Measurements from ENCODE around the gene KRT85.

The KRT85 gene

GRCh38 chr12:52394836-52395405 lies 27.6 kb upstream of the KRT85 start:
- no peak for DNase-seq (ENCODE audit: low read depth)

- no peak for DNase-seq (ENCODE audit: low read depth)
Measured at GRCh38 chr12:52392465-52393007, 25.3 kb upstream of the KRT85 start.

DNA sequence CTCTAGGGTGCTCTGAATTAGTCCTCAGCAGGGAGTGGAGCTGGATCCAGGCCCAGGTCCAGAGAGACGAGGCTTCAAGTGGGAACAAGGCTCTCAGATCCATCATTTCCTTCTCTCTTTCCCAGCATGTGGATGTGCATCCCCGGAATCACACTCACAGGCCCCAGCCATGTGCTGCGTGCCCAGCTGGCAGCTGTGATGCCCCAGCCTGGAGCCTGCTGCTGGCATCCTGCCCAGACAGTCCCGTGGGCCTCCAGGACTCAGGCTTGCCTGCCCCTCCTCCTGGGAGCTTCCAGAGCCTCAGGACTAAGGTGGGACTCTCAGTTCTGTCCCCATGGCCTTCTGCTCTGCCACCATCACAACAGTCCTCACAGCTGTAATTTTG lies 24.3 kb upstream of the KRT85 start:
- no peak for DNase-seq (ENCODE audit: low read depth)

- no peak for DNase-seq (ENCODE audit: low read depth)
Measured at GRCh38 chr12:52390739-52391617, 23.7 kb upstream of the KRT85 start.

DNA sequence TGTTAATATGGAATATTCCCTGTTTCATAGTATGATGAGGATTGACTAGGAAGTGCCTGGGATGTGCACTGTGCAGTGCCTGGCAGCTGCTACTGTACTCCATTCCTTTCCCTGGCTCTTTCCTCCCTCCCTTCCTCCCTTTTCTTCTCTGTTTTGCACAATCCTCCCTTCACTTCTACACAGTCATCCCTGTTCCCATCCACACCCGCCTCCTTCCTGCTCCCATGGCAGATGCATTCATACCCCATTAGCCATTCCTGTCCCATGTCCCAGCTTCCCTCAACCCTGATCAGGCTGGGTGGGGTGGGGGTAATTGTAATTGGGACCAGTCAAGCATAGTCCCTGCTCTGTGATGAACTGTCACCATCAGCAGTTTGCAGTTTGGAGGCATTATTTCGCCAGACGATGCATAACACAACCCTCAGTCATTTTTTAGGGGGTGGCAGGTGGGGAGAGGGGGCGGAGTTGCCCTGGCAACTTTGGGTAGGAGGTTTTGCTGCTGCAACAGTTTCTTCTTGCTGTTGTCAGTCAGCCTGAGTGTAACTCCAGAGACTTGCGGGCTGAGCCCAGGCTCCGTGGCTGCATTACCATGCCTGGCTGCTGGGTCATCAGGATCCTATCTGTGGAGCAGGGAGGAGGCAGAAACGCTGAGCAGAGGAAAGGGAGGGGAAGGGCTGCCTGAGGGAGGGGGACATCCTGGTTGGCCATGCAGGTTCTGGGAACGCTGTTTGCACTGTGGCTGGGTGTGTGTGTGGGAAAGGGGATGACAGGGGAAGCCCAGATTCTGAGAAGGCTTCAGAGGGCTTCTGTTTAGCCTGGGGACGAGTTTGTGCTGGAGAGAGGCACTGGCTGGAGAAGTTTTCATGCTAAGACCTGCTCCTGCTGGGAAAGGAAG lies 22.3 kb upstream of the KRT85 start:
- DNase-seq (ENCODE audit: low read depth) = no peak

GRCh38 chr12:52387859-52388258 lies 20.6 kb upstream of the KRT85 start:
- DNase-seq (ENCODE audit: low read depth) = no peak

DNA sequence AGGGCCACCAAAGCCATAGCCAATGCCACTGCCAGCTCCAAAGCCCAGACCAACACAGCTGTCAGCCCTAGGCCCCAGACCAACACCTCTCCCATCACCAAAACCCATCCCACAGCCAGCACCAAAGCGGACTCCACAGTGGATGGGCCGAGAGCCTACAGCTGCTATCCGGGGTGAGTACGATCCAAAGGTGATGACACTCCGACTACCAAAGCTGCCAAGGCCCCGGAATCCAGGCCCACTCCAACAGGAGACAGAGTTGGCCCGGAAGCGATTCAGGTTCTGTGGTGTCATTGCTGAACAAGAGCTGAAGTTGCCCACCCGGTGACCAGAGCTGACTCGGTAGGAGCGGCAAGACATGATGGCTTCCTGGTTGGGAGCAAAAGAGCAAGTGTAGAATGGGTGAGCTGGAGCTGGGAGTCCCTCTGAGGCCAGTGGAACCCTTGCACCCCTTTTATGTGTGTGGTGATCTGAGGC lies 18.0 kb upstream of the KRT85 start, which contains the start of gene KRT84:
Gene KRT84 (minus strand): TSS at position 427 of the 477 bp plus-strand sequence. CDS start 67 bp downstream, at position 360.
- no peak for DNase-seq (ENCODE audit: low read depth)

DNA sequence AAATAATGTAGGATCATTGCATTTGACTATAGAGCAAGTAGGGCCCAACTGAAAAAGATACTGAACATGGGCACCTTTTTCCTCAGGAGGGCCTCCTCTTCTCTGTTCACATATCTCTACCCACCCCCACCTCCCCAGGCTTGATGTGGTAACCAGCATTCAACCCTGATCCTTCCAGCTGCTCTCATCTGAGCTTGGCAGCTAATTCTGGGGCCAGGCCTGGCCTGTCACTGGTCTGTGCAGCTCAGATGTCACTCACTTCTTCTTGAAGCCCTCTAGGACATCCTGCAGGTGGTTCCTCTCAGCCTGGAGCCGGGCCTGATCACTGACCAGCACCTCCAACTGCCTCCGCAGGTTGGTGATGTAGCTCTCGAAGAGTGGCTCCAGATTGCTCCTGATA lies 16.1 kb upstream of the KRT85 start:
- DNase-seq (ENCODE audit: low read depth) = no peak

DNA sequence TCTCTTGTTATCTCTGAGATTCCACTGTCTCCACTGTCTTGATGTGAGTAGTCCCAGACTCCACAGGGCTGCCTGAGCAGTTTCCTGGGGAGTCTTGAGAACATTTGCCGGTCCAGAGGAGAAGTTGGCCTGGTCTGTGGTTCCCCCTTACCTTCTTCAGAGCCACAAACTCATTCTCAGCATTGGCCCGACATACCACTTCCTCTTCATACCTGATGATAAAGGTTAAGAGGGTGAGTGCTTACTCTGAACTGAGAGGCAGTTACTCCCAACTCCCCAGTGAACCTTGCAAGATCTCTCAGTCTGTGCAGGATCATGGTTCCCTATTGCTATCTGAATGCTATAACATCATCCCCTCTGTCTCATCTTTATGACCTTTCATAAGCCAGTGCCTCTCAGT lies 15.6 kb upstream of the KRT85 start:
- DNase-seq (ENCODE audit: low read depth) = no peak

GRCh38 chr12:52381206-52381605 lies 13.9 kb upstream of the KRT85 start:
- DNase-seq (ENCODE audit: low read depth) = no peak

GRCh38 chr12:52380271-52380694 lies 13.0 kb upstream of the KRT85 start:
- DNase-seq (ENCODE audit: low read depth) = no peak

- DNase-seq (ENCODE audit: low read depth) = no peak
Measured at GRCh38 chr12:52379536-52379935, 12.3 kb upstream of the KRT85 start.

DNA sequence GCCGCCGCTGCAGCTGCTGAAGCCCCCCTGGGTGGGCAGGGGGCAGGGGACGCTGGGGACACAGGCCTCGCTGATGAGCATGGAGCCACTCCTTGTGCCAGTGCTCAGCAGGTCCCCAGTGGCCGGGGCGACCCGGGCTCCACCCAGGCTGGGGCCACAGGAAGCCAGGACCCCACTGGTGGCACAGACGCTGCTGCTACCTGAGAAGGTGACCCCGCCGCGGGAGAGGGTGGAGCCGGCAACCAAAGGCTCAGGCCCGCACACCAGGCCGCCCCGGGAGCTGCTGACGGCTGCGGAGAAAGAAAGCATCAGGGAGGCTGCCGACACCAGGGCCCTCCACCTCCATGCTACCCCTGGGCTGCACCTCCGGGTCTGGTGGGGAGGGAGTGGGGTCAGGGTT lies 10.8 kb upstream of the KRT85 start:
- no peak for DNase-seq (ENCODE audit: low read depth)

DNA sequence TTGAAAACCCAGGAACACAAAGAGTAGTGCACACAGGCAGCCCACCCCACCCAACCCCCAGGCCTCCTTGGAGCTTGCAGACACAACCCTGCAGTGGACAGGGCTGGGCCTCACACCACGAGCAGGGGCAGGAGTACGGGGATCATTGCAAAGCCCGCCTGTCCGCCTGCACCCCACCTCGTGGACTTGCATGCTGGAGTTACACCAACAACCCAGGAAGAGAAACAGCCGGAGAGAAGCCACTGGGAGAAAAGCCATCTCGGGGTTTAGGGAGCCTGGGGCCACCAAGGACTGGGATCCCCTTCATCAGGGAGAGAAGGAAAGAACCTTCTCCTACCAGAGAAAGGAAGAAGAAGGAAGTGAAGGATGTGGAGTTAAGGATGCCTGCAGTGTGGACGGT lies 10.0 kb upstream of the KRT85 start:
- no peak for DNase-seq (ENCODE audit: low read depth)

GRCh38 chr12:52372216-52373154 lies 5.2 kb upstream of the KRT85 start:
- peak; percentile 30 for DNase-seq (ENCODE audit: low read depth)

GRCh38 chr12:52371716-52372115 lies 4.4 kb upstream of the KRT85 start:
- DNase-seq (ENCODE audit: low read depth) = no peak

GRCh38 chr12:52370926-52371608 lies 3.8 kb upstream of the KRT85 start:
- DNase-seq (ENCODE audit: low read depth) = no peak

DNA sequence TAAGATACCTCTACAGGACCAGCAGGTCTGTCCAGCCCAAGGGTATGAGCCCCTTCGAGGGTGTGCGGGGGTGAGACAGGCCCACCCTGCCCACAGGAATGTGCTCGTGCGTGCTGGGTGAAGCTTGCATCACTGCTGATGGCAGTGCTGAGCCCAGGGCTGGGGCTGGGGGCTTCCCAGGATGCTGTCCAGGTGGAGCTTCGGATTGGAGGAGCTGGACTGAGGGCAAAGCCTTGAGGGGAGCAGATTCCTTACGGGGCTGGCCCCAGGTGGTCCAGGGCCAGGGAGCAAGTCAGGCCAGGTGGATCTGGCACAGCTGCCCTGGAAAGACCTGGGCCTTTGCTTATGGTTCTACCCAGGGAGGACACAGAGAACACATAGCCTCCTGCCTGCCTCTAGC lies 2.5 kb upstream of the KRT85 start:
- no peak for DNase-seq (ENCODE audit: low read depth)

DNA sequence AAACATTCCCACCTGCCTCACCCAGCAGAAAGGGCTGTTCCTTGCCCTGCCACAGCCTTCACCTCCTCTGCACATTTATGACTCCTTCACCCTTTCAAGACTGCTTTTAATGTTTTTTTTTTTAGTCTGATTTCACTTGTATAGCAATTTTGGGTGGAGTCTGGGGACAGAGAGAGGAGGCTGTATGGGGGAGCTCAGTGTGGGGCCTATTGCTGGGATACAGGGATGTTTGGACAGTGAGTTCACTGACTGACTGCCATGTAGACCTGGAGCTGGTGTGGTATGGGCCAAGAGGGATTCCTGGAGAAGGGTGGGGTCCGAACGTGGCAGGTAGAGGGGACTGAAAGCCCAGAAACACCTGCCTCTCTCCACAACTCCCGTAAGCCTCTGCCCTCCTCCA lies 1.9 kb upstream of the KRT85 start:
- no peak for DNase-seq (ENCODE audit: low read depth)

DNA sequence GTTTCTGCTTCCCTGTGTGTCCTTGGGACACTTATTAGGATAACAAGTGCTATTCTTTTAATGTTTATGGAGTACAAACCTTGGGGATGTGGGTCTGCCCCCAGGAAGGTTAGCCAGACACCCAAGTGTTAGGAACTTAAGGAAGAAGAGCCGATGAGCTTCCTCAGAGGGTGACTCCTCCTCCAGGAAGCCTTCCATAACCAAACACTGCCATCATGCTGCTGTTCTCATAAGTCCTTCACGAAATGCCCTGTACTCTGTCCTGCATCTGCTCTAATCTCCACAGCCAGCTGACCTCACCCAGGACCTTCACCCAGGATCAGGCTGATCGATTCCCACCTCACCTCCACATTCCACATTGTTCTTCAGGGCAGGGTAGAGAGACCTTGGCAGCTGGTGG lies 1.2 kb upstream of the KRT85 start:
- DNase-seq (ENCODE audit: low read depth) = no peak

All from stimulated activated CD8-positive, alpha-beta memory T cell treated with anti-CD3 and anti-CD28 coated beads, Interleukin-15, amount 100 ng/mL, for 1 hour (primary cell).